G401 (cell line): ENCODE results near the gene NBPF10. TPM values are rescaled to one million over a fixed set of nuclear protein-coding genes. Genes with fewer than 3 reads are reported as not detected.
"Not testable (repeated sequence)": the region's sequence is repeated elsewhere in the genome, so short reads cannot be mapped to it uniquely, and the experiment has no call there.

Source experiments
- DNase-seq: peaks from one replicate; pipeline ENCODE4 v3.0.0-alpha.2; 2015; ENCODE audit warnings: low spot score
- in situ Hi-C: cut with HindIII; loops from 2 replicates; pipeline ENCODE4 v1.10.0; 2016; ENCODE audit warnings: low sequenced_read_pairs, mixed read lengths
- total RNA-seq: library from RNA; depleted of rRNA; stranded (reverse); fragments of >200 nt; shearing (Covaris generic); gene quantifications from 2 replicates; pipeline ENCODE4 v1.2.3, GENCODE V29; 2014; rRNA removed

Gene NBPF10
- 0.20 and 0.55 TPM in 2 replicates for total RNA-seq

DNA sequence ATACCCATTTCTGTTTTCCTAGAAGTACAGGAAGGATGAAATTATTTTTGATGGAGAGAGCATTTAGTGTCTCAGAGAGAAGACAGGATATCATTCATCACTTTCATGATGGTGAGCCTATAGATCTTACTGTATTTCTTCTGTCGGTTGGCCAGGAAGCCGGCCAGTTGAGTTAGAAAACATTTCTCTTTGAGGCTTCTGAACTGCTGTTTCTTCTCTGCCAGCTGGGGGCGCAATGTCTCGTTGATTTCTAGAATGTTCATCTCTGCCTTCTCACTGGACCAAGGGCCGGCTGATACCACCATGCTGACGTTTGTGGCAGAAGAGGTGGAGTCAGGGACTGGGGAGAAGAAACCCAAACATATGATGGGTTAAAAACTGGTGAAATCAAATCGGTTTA, at the start of gene NBPF10:
NBPF10 (minus strand) TSS at position 340 of the 400 bp plus-strand sequence; CDS start at position 305, 35 bp downstream.
- DNase-seq, in situ Hi-C loops: not testable (repeated sequence)

GRCh38 chr1:146174531-146174930, 29.9 kb upstream of the NBPF10 start:
- DNase-seq, in situ Hi-C loops: not testable (repeated sequence)

- DNase-seq, in situ Hi-C loops: not testable (repeated sequence)
Measured at GRCh38 chr1:146167740-146168139, 23.1 kb upstream of the NBPF10 start.

GRCh38 chr1:146167273-146167672, 22.7 kb upstream of the NBPF10 start:
- in situ Hi-C loops, DNase-seq: not testable (repeated sequence)

Other genes starting within 250 kb of the NBPF10 start
- gene ITGA10, start 234.8 kb downstream of the NBPF10 start, total RNA-seq = 0.27 and 0.74 TPM in 2 replicates
- 18.2 and 31.9 TPM in 2 replicates for gene PEX11B, start 226.1 kb downstream of the NBPF10 start, total RNA-seq
- gene RBM8A, start 217.3 kb downstream of the NBPF10 start, total RNA-seq = 86.0 and 117 TPM in 2 replicates
- 31.7 and 32.1 TPM in 2 replicates for gene LIX1L, start 186.8 kb downstream of the NBPF10 start, total RNA-seq
- gene ANKRD34A, start 180.2 kb downstream of the NBPF10 start, total RNA-seq = 2.5 and 16.1 TPM in 2 replicates
- 13.4 and 13.5 TPM in 2 replicates for gene POLR3GL, start 180.1 kb downstream of the NBPF10 start, total RNA-seq
- gene TXNIP, start 148.2 kb downstream of the NBPF10 start, total RNA-seq = 1.8 and 4.7 TPM in 2 replicates
- gene HJV, start 123.1 kb downstream of the NBPF10 start, total RNA-seq = not detected in 2 replicates
- gene NOTCH2NLA, start 84.2 kb upstream of the NBPF10 start, total RNA-seq = 9.5 and 16.9 TPM in 2 replicates